ENCODE results near the gene SH3BGRL2. TPM values are rescaled to one million over a fixed set of nuclear protein-coding genes. Genes with fewer than 3 reads are reported as not detected.
A peak's percentile ranks its signal among the peaks of the same experiment; 100 is the strongest.

SH3BGRL2 gene
- total RNA-seq, 1 donor: 2.2 TPM

GRCh38 chr6:79694623-79695343 lies 63.7 kb downstream of the SH3BGRL2 start:
- H3K27me3 ChIP-seq (ENCODE audit: insufficient read depth, low read length): no peaks in the 10 kb centered on the region
- no peak overlapping the region for H3K4me2 ChIP-seq (ENCODE audit: insufficient read depth, low read length)
- no peaks in the 10 kb centered on the region for H4K20me1 ChIP-seq (ENCODE audit: insufficient read depth, low read length)
- H3K9me3 ChIP-seq (ENCODE audit: low read depth, low read length): no peaks in the 10 kb centered on the region
- H3K27ac ChIP-seq (ENCODE audit: low read depth, low read length): no peak overlapping the region
- H3K4me1 ChIP-seq (ENCODE audit: insufficient read depth, low read length): no peaks in the 10 kb centered on the region
- H3K36me3 ChIP-seq (ENCODE audit: insufficient read depth, low read length): no peaks in the 10 kb centered on the region
- DNase-seq (ENCODE audit: insufficient read length, low spot score, missing footprints): no peak
- no peaks in the 10 kb centered on the region for H3K79me2 ChIP-seq (ENCODE audit: insufficient read depth, low read length)
- peak; percentile 18 for TF ChIP-seq CTCF (IDR thresholded peaks at IDR 0.05; ENCODE audit: extremely low read depth, low read depth, low read length)
- H2AFZ ChIP-seq (ENCODE audit: low read length): no peak overlapping the region
- H3K4me3 ChIP-seq (ENCODE audit: insufficient read depth, low read length): no peak overlapping the region

GRCh38 chr6:79697430-79697829 lies 66.3 kb downstream of the SH3BGRL2 start:
- no peaks in the 10 kb centered on the region for H3K9me3 ChIP-seq (ENCODE audit: low read depth, low read length)
- H3K27ac ChIP-seq (ENCODE audit: low read depth, low read length): no peak overlapping the region
- H3K27me3 ChIP-seq (ENCODE audit: insufficient read depth, low read length): no peaks in the 10 kb centered on the region
- no peaks in the 10 kb centered on the region for H4K20me1 ChIP-seq (ENCODE audit: insufficient read depth, low read length)
- H3K4me3 ChIP-seq (ENCODE audit: insufficient read depth, low read length): no peak overlapping the region
- H3K4me2 ChIP-seq (ENCODE audit: insufficient read depth, low read length): no peak overlapping the region
- no peaks in the 10 kb centered on the region for H3K36me3 ChIP-seq (ENCODE audit: insufficient read depth, low read length)
- no peaks in the 10 kb centered on the region for H3K4me1 ChIP-seq (ENCODE audit: insufficient read depth, low read length)
- no peaks in the 10 kb centered on the region for H3K79me2 ChIP-seq (ENCODE audit: insufficient read depth, low read length)
- TF ChIP-seq CTCF (IDR thresholded peaks at IDR 0.05; ENCODE audit: extremely low read depth, low read depth, low read length): no peak
- no peak overlapping the region for H2AFZ ChIP-seq (ENCODE audit: low read length)
- no peak for DNase-seq (ENCODE audit: insufficient read length, low spot score, missing footprints)

- no peak for DNase-seq (ENCODE audit: insufficient read length, low spot score, missing footprints)
- H3K27me3 ChIP-seq (ENCODE audit: insufficient read depth, low read length): no peaks in the 10 kb centered on the region
- TF ChIP-seq CTCF (IDR thresholded peaks at IDR 0.05; ENCODE audit: extremely low read depth, low read depth, low read length): no peak
These were observed 68.5 kb downstream of the SH3BGRL2 start for GRCh38 chr6:79699606-79700005.

GRCh38 chr6:79702691-79703090 lies 71.6 kb downstream of the SH3BGRL2 start:
- Histone ChIP-seq H3K4me2 (ENCODE audit: insufficient read depth, low read length) (no peak overlapping the region), H3K4me3 (ENCODE audit: insufficient read depth, low read length) (no peak overlapping the region), H3K36me3 (ENCODE audit: insufficient read depth, low read length) (no peaks in the 10 kb centered on the region), H3K27me3 (ENCODE audit: insufficient read depth, low read length) (no peaks in the 10 kb centered on the region), H4K20me1 (ENCODE audit: insufficient read depth, low read length) (no peaks in the 10 kb centered on the region), H3K27ac (ENCODE audit: low read depth, low read length) (no peak overlapping the region), H3K79me2 (ENCODE audit: insufficient read depth, low read length) (no peaks in the 10 kb centered on the region), H3K4me1 (ENCODE audit: insufficient read depth, low read length) (no peaks in the 10 kb centered on the region), H2AFZ (ENCODE audit: low read length) (no peak overlapping the region), H3K9me3 (ENCODE audit: low read depth, low read length) (no peaks in the 10 kb centered on the region)
- no peak for TF ChIP-seq CTCF (IDR thresholded peaks at IDR 0.05; ENCODE audit: extremely low read depth, low read depth, low read length)
- DNase-seq (ENCODE audit: insufficient read length, low spot score, missing footprints): no peak

More at GRCh38 chr6:79699606-79700005, 68.5 kb downstream of the SH3BGRL2 start:
- H2AFZ ChIP-seq (ENCODE audit: low read length): no peak overlapping the region
- H4K20me1 ChIP-seq (ENCODE audit: insufficient read depth, low read length): no peaks in the 10 kb centered on the region
- no peak overlapping the region for H3K27ac ChIP-seq (ENCODE audit: low read depth, low read length)
- no peak overlapping the region for H3K4me2 ChIP-seq (ENCODE audit: insufficient read depth, low read length)
- H3K9me3 ChIP-seq (ENCODE audit: low read depth, low read length): no peaks in the 10 kb centered on the region
- H3K4me3 ChIP-seq (ENCODE audit: insufficient read depth, low read length): no peak overlapping the region
- no peaks in the 10 kb centered on the region for H3K4me1 ChIP-seq (ENCODE audit: insufficient read depth, low read length)
- H3K79me2 ChIP-seq (ENCODE audit: insufficient read depth, low read length): no peaks in the 10 kb centered on the region
- no peaks in the 10 kb centered on the region for H3K36me3 ChIP-seq (ENCODE audit: insufficient read depth, low read length)

All from osteoblast (primary cell).